Tongue (tissue), 2 donors: ENCODE measurements around the gene SP3. TPM values are rescaled to one million over a fixed set of nuclear protein-coding genes. Genes with fewer than 3 reads are reported as not detected.
A peak's percentile ranks its signal among the peaks of the same experiment; 100 is the strongest.

Experiments used
- DNase-seq: peaks from one replicate; pipeline ENCODE4 v3.0.0-alpha.2; 2015
- total RNA-seq: library from RNA; depleted of rRNA; stranded (reverse); fragments of >200 nt; gene quantifications from one replicate; pipeline ENCODE4 v1.2.3, GENCODE V29; 2014

The SP3 gene
- total RNA-seq, 1 donor from 2014 or later: 203 TPM

DNA sequence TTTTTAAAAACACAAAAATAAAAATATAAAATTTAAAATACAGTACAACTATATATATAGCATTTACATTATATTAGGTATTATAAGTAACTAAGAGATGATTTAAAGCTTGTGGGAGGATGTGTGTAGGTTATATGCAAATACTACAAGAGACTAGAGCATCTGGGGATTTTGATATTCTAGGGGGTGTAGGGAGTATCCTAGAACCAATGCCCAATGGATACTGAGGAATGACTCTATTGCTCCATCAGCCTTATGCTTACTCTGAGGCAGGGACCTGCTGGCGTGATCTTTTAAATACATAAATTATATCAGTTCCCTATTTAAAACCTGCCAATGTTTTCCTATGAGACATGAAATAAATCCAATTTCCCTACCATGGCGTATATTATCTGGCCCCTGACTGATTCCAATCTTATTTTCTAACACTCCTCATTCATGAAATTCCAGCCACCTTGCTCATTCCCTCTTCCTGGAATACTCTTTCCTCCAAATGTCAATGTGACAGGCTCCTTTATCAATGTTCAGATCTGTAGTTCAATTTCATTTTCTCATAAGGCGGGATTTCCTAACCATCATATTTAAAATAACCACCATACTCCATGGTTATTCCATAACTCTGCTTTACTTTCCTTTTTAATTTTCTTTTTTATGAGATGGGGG is 22.2 kb downstream of the SP3 start:
- no peak for DNase-seq

DNA sequence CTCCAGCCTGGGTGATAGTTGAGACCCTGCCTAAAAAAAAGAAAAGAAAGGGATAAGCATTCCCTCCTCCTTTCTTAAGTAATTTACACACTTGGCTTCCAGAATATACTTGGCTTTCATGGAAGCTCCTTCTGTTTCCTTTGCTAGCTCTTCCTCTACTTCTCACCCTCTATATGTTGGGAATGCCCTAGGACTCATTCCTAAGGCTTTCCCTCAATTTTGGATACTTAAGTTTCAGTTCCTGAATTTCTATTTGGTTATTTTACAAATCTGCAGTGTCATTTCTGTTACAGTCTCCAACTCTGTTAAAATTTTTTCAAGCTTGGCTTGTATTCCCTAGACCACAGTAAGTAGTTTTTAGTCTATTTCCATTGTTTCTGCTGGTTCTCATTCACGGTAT is 23.6 kb downstream of the SP3 start:
- DNase-seq: no peak

DNA sequence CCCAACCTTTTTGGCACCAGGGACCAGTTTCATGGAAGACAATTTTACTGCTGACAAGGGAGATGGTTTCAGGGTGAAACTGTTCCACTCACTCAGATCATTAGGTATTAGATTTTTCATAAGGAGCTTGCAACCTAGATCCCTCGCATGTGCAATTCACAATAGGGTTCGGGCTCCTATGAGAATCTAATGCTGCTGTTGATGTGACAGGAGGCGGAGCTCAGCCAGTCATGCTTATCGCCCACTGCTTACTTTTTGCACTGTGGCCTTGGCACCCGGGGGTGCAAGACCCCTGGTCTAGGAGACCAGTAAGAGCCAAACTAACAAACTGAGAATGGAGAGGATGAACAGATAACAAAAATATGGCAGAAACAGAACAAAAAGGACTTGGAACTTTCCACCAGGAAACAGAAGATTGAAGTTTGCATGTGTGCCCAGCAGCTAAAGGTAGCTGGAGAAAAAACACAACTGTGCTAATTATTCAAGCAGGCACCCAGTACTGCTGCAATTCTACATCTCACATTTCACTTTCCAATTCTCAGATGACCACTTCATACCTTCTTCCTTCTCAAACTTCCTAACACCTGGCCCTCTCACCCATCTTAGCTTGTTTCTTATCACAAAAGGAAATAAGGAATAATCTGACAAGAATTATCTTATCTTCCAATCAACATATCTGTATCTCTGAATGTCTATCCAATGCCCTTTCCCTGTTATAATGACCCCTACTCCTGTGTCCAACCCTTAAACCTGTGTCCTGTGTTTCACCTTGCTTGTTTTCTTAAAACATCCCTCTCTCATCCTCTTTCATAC is 24.8 kb downstream of the SP3 start:
- DNase-seq: no peak

DNA sequence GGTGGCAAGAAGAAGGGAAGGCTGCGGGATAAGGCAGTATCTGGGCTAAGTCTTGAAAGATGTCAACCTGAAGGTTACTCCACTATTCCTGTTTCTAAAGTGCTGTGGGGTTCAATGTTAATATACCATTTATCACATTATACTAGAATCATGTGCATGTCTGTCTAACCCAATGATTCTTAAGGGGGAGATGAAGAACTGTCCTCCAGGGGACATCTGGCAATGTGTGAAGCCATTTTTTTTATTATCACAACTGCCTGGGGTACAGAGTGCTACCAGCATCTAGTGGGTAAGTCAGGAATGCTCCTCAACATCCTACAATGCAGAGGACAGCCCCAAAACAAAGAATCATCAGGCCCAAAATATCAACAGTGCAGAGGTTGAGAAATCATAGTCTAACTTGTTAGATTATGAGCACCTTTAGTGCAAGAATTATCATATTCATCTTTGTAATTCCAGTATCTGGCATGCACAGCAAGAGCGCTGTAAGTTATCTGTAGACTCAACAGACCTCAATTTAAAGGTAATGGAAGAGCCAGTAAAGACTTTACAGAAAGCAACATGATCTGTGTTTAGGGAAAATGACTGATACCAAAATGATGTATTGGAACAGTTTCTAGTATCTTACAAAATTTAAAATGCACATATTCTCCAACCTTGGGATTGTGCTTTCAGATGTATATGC is 26.3 kb downstream of the SP3 start:
- DNase-seq: no peak

DNA sequence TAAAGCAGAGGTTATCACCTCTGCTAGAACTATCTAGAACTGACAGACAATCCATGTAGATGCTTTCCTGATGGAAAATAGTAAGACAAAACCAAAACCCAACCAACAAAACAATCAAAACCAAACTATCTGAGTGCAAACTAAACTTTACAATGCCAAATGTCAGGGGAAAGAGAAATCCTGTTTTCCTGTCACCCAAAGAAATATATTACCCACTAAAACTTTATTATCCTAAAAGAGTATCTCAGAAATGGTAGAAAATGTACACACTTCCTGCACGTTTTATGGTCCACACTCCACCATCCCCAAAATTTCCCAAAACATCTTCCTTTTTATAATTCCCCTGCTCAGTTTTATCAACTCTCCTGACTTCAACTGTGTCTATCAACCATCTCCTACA is 29.9 kb downstream of the SP3 start:
- no peak for DNase-seq

DNA sequence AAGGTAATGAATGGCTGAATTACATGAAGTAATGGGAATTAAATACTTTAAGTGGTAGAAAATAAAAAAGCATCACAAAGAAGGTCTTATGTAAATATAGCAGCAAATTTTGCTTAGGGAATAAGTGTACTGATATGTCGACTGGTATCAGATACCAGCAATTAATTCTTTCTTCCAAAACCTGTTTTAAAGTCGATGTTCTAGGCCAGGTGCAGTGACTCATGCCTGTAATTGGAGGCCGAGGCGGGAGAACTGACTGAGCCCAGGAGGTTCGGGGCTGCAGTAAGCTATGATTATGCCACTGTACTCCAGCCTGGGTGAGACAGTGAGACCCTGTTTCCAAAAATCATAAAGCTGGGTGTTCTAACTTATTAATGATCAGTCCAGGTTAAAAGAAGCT is 30.3 kb downstream of the SP3 start:
- peak; percentile 15 for DNase-seq

DNA sequence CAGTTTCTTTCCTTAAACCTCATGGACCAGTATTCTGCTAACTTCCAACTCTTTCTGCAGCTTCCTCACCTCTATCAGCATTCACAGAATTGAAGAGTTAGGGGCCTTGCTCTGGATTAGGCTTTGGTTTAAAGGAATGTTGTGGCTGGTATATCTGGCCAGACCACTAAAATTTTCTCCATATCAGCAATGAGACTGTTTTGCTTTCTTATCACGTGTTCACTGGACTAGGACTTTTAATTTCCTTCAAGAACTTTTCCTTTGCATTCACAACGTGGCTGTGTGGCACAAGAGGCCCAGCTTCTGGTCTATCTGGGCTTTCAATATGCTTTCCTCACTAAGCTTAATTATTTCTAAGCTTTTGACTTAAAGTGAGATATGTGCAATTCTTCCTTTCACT is 33.4 kb downstream of the SP3 start:
- DNase-seq: no peak

DNA sequence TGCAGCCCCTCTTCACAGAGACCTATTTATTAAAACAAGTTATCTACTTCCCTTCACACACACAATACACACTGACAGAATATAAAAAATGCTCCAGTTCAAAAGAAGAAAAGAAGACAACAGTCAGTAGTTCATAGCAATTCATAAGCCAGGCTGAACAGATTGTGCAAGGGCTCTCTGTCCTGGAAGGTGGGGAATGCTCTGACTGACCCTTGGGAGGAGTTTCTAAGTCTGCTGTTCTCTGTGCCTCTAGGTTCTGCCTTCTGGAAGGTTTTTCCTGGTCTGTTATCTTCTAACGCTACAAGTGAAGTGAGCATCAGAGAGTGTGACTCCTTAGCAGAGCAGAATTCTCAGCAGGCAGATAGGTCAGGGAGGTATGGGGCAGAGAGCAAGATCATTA is 35.7 kb downstream of the SP3 start:
- no peak for DNase-seq

DNA sequence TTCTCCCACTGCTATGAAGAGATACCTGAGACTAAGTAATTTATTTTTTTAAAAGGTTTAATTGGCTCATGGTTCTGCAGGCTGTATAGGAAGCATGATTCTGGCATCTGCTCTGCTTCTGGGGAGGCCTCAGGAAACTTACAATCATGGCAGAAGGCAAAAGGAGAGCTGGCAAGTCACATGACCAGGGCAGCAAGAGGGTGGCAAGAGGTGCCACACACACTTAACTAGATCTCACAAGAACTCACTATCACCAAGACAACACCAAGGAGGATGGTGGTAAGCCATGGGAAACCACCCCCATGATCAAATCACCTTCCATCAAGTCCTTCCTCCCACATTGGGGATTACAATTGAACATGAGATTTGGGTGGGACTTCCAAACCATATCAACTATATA is 38.3 kb downstream of the SP3 start:
- DNase-seq: no peak

DNA sequence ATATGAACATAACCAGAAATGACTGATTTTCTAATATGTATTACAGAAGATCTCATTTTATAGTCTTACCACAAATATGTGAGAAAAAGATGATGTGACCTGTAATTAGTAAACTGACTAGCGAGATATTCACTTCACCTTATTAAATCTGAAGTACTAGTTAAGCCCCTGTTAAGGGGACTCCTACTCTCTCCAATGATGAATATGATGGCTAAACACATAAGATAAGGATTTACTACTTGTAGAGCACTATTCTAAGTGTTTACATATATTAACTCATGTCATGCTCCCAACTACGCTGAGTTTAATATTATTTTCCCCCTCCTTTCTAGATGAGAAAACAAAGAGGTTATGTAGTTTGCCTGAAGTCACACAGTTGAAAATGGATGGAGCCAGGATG is 40.9 kb downstream of the SP3 start:
- DNase-seq: no peak

DNA sequence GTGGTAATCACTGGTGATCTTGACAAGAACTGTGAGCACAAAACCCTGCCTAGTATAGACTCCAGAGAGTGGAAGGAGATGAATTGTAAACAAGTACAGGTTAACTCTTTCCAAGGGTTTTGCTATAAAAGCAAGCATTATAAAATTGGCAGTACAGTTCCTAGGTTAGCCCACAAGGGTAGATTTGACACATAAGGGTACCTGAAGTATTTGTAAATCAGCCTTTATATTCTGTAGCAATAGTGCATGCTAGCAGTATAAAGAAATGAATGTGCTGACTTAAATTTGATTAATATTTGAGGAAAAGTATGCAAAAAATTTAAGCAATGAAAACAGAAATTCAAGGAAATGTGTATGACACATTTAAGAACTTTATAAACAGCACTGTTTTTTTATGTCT is 42.4 kb downstream of the SP3 start:
- DNase-seq: no peak

DNA sequence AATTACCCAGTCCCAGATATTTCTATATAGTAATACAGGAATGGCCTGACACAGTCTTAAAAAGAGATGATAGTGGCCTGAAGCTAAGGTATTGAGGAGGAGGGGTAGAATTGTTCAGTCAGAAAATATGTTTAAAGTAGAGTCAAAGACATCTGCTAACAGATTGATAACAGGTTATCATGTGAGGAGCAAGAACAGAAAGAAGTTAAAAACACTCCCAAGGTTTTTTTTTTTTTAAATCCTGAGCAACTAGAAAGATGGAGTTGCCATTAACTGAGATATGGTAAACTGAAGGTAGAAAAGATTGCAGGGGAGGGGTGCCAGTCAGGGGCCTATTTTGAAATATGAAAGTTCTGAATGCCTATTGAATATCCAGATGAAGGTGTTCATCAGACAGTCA is 43.1 kb downstream of the SP3 start:
- no peak for DNase-seq

DNA sequence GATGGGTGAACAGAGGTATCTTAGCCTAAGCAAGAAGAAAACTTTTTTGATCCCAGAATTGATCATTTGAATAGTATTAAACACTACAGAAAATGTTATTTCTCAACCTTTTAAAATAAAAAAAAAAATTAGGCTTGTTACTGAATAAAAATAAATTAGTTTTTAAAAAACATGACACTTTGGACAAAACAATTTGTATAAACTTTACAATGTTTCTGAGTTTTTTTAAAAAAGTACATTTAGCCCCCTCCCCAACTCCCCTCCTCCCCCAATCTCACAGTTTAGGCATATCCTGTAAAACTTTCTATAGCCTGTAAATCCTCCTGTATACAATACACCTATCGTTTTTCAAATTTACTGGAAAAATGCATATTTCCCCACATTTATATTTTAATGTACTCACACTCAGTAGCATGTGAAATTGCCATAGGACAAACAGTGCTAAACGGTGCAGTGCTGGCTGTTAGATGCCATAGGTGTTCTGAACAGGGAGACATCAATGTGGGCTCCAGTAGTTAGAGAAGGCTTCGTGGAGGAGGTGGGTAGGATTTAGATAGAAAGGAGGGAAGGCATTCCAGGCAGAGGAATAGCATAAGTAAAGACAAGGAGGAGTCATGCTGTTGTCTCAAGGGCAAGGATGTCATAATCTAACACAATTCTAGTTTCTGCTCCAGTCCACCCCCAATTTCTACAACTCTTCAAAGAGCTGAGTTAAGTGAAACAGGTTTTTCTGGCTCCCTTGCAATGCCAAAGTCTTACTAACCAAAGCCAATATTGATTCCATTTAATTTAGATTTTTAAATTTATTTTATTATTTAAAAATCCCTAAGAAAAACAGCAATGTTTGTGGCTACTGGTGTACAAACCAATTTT is 50.9 kb downstream of the SP3 start:
- DNase-seq: no peak

DNA sequence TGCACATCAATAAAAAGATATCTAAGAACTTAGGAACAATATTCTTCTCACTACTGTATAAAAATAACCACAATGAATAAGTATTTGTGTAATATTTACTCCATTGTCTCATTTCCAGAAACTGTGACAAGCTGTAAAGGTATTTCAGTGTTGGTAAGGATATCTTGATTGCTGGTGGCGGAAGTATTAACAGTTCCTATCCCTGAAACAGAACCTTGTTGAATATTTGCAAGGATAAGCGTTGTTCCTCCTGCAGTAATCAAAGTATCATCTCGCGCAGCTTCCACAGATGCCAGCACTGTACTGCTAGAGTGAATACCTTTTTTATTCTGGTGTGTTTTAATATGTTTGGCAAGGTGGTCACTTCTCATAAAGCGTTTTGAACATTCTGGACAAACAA is 55.3 kb downstream of the SP3 start:
- DNase-seq: no peak

DNA sequence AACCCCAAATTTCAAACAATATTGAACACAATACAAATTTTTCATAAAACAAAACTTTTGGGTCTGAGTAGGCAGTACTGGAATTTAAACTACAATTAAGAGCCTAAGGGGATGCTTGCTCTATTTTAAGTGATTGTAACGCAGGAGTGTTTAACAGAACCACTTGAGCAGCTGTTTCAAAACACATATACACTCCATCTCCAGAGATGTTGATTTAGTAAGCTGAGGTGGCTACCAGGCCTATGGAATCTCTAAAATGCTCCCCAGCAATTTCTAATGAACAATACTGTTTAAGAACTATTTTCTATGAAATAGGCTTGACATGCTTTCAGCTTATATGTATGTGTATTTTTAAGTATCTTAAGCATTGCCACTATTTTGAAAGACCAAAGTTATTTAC is 58.5 kb downstream of the SP3 start:
- DNase-seq: no peak

DNA sequence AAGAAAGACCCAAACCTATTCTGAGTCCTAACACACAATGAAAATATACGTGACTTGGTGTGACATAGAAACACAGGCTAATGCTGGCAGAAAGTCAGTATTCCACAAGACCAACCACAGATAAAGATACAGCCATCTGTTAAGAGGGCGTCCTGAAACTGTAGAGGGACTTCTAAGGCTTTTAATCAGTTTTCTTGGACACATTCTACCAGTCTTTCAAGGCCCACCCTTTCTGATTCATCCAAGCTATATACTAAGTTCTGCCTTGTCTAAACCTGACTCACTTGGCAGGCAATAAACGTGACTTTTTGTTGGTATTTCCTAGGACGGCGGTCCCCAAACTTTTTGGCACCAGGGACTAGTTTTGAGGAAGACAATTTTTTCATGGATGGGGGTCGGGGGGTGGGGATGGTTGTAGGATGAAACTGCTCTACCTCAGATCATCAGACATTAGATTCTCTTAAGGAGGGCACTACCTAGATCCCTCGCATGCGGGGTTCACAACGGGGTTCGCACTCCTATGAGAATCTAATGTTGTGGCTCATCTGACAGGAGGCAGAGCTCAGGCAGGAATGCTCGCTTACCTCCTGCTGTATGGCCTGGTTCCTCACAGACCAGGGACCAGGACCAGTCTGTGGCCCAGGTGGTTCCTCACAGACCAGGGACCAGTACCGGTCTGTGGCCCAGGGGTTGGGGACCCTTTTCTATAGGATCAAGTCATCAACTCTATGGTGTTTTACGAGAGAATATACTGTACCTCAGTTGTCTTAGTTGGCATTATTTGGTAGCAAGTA is 61.4 kb downstream of the SP3 start:
- DNase-seq: no peak

DNA sequence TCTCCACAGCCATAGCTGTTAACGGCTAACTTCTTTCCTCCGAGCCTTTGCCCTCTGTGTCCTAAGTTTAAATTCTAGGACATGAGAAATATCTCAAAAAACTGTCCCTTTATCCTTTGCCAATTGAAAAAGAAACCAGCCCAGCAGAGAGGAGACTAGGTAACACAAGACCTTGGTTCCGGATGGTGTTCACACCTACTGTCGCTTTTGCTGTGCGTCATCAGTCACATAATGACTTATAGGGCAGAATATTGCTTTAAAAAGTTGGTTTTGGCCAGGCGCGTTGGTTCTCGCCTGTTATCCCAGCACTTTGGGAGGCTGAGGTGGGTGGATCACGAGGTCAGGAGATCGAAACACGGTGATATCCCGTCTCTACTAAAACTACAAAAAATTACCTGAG is 66.2 kb downstream of the SP3 start:
- no peak for DNase-seq

DNA sequence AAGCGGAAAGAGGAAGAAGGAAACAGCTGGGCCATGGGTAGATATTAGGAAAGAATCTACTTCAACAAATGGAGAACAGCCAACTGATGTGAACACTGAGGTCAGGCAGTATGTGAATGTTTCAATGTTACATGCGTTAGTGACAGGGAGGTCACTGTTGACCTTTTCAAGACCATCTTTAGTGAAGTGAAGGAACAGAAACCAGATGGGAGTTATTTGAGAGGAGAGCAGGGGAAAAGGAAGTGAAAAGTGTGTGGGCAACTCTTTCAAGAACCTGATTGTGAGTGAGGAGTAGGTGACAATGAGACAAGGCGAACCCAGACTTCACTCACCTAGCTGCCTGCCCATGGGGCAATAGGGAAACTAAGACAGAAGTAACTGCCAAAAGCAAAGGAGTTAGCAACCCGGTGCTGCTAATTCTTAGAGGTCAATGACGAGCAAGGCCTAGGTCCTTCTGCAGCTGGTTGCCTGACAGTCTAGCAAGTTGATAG is 67.0 kb downstream of the SP3 start:
- no peak for DNase-seq

DNA sequence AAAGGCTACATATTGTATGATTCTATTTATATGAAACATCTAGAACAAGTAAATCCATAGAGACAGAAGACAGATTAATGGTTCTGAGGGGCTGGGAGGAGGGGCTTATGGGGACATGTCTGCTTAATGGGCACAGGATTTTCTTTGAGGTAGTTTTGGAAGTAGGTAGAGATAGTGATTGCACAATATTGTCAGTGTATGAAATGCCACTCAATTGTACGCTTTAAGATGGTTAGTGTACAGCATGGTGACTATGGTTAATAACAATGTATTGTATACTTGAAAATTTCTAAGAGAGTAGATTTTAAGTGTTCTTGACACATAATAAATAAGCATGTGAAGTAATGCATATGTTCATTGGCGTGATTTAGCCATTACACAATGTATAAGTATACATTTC is 68.4 kb downstream of the SP3 start:
- no peak for DNase-seq

DNA sequence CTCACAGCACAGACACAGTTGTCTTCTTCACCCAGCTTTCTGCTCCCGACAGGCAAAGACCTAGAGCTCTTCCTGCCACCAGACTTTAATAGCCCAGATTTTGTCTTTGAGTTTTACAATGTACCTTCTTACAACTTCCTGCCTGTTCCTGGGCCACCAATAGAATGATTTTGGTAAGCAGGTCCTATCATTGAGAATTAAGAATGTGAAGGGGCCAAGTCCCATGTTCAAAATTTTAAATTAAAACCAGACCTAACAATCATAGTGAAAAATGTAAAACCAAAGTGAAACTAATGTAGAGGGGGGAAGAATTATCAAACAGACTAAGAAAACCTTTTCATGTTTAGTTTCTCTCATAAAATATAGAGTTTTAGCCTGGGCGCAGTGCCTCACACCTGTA is 72.8 kb downstream of the SP3 start:
- DNase-seq: no peak

DNA sequence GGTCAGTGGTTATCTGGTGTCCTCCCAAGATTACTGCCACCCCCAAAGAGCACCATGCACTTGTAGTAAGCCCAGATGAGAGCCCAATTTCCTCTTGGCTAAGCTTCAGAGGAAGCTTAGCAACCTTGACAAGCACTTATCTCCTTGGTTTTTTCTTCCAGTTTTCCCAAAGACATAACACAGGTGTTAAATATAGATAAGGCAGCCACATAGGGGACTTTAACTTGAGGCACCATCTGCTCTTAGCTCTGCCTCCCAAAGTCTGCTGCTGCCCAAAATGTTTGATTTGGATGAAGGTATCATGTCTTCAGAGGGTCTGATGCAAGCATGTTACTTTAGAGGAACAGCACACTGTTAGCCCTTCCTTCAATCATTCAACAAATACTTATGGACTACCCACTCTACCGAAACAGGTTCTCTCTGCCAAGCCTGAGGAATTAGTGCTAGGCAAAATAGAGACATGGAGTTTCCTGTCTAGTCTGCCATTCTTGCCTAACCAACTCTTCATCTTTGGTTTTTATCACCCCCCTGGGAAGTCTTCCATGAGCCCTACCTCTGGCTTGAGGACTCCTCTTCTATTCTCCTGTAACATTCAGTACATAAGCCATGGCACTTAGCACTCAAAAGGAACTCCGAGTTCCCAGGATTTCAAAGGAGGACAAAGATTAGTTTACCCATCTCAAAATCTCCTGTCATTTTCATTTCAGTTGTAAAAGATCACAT is 73.7 kb downstream of the SP3 start:
- no peak for DNase-seq
